Left lobe of liver (tissue), 2 donors: ENCODE data around the gene GNAS. TPM values are rescaled to one million over a fixed set of nuclear protein-coding genes. Genes with fewer than 3 reads are reported as not detected.
"Not testable (repeated sequence)": the region's sequence is repeated elsewhere in the genome, so short reads cannot be mapped to it uniquely, and the experiment has no call there.

Source experiments
- ATAC-seq: fragments of 200-7000 bp; cut with Tn5 transposase; one replicate; pipeline ENCODE4 v1.9.1; 2020; ENCODE audit warnings: mild to moderate bottlenecking, moderate library complexity
- DNase-seq: peaks from one replicate; pipeline ENCODE4 v3.0.0-alpha.2; 2020; ENCODE audit warnings: low spot score
- total RNA-seq: library from RNA; stranded (reverse); gene quantifications from one replicate; pipeline ENCODE4 v1.2.1, GENCODE V29; 2021
- donor health status: DM: no; HTN: no; CAD: no; lungs with moderate emphysema.
- donor health status: DM: no; HTN: yes; CAD: no.

Gene GNAS
- total RNA-seq, 1 donor from 2014 or later = 305 TPM

- no peak for DNase-seq
- no peak for ATAC-seq
Measured at GRCh38 chr20:58826271-58826670, 26.2 kb upstream of the GNAS start.

DNA sequence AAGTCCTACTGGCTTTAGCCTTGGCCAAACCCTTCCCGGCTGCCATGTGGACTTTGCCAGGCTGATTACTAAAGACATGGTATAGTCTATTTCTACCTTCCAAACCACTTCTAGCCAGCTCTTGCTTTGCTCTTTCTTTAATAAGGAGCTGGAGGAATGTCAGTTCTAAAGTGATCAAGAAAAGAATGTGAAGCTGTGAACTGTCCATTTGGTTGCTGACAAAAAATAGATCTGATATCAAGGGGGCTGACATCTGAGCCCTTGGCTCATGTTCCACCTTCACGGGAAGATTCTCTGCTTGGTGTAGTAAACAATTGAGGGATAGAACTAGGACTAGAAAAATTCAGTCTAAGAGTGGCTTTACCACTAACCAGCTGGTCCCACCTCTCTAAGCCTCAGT lies 24.4 kb upstream of the GNAS start:
- DNase-seq = no peak
- ATAC-seq = no peak

- not testable (repeated sequence) for ATAC-seq, DNase-seq
Measured at GRCh38 chr20:58828804-58829203, 23.7 kb upstream of the GNAS start.

DNA sequence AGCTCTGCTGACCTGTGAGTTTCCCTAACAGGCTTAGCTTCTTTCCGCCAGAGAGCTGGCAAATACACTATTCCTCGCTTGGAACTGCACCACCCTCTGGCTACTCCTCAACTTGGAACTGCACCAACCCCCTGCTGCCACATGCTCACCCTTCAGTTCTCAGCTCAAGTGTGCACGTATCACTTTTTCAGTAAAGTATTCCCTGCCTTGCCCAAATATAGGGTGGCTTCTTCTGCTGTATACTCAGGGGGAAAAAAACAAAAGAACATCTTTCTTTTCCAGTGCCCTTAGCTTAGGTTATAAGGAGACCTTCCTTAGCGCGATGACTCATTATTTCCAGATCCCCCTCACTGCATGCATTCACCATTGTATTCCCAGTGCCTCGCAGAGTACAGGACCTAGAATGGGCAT lies 23.0 kb upstream of the GNAS start:
- peak; percentile 47 for ATAC-seq
- DNase-seq = no peak

- ATAC-seq (no peak), DNase-seq (no peak)
Measured at GRCh38 chr20:58832457-58832856, 20.1 kb upstream of the GNAS start.

DNA sequence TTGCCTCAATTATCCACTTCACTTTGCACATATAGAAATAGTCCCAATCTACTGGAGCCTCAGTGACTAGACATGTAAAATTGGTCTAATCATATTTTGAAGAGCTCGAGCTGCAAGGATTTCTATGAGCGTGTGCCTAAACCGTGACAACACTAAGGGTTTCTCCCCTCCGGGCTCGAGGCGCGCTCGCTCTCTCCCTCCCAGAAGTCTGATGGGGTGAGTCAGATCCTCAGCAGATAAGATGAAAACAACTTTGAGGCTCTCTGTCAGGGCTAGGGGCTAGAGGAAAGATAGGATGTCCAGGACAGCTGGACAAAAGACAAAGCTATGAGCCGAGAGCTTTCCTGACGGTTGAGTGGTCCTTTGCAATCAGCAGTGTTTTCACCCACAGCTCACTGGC lies 18.6 kb upstream of the GNAS start:
- no peak for DNase-seq
- ATAC-seq = no peak

- no peak for ATAC-seq
- DNase-seq = no peak
Measured at GRCh38 chr20:58835231-58835630, 17.3 kb upstream of the GNAS start.

GRCh38 chr20:58836616-58837204 lies 15.8 kb upstream of the GNAS start:
- ATAC-seq (no peak), DNase-seq (no peak)

DNA sequence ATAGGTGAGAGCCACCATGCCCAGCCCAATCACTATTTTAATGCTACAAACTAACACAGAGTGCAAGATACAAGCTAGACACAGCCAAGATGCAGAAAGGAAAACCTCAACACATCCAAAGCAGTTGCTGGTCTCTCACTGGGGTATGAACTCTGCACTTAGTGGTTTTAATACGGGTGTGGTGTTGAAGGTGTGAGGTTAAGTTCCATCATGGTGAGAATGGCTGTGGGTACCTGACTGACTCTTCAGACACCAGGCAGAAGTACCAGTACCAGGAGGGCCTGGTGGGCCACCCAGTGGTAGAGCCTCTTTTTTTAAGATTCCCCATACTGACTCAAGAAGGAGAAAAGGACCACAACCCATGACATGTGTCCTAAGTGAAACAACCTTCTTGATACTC lies 14.8 kb upstream of the GNAS start:
- ATAC-seq (no peak), DNase-seq (no peak)

DNA sequence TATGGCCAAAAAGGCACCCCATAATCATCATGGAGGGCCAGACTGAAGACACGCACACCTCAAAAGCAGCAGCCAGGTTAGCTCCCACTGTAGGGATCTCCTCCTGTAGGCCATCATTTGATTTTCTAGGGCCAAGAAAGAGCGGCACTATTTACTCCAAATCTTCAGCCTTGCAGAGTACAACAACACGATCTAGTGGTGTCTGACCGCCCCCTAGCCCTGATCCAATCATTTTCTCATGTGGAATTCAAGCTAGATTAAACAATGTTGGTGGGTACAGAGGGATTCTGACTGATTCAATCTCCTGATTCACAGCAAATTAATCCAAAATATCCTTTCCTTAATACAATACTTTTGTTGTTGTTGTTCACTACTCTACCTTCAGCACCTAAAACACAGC lies 14.3 kb upstream of the GNAS start:
- no peak for ATAC-seq
- DNase-seq = no peak

DNA sequence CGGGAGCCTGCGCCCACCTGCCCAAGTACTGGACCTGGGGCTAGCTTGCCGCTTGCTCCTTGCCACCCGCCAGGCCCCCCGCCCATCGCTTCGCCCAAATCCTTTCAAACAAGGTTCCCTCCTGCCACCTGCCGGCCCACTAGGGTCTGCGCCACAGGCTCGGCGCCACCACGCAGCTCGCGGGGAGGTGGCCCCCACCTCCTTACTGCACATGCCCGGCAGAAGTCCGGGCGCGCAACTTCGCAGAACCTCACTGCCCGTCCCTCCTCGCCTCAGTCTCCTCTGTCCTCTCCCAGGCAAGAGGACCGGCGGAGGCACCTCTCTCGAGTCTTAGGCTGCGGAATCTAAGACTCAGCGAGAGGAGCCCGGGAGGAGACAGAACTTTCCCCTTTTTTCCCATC lies 13.0 kb upstream of the GNAS start:
- no peak for DNase-seq
- peak; percentile 62 for ATAC-seq

GRCh38 chr20:58839991-58840747 lies 12.3 kb upstream of the GNAS start:
- DNase-seq (no peak), ATAC-seq (no peak)

DNA sequence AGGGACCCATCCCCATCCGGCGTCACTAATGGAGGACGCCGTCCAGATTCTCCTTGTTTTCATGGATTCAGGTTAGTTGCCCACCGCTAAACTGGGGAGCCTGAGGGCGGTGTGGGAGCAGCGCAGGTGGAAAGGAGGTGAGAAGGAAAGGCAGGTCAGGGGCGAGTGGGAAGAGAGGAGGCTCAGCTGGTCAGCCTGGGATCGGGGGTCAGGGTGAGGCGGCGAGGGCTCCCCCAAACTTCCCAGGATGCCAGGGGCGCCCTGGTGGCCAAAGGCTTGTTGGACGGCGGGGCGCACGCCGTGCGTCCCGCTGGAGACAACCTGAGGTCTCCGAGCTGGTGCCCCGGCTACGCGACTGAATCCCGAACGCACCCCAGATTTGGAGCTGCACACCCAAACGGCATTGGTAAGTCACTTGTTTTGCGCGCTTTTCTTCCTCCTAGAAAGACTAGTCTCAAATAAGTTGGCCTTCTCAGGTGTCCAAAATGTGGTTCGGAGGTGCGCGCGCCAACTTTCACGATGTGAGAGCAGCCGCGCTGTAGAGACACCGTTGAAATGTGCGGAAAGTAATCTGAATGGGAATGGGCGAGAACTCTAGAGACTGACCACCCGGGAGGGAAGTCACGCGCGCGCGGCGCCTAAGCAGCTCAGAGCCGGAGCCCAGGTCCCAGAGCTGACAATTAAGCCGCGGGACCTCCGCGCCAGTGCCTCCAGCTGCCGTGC lies 11.5 kb upstream of the GNAS start:
- ATAC-seq (no peak), DNase-seq (no peak)

DNA sequence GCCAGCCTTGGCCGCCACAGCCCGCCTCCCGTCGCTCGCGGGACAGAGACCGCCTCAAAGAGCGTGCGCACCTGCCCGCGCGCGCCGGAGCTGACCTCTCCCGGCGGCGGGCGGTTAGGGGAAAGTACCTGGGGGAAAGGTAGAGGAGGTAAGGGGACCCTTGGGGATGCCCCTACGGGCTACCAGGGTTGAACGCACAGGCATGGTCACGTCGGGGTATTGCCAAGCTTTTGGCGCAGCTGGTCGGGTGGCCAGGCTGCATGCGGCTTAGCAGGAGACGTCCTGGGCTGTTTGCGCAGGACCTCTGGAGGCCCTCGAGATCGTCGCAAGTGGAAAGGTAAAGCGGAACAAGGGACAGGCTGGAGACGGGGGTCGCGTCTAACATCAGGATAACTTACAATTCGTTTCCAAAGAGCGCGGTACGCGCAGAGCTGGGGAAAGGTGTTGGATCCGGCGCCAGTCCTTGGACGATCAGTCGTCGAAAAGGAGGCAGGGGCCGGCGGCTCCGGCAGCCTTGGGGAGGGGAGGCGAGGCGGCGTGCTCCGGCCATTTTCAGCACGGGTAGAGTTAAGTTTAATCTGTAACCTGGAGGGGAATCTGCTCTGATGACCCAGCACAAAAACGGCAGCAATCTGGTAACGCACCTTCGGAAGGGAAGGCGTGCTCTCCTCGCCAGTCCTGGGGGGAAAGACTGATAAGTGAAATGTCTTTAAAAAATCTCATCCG lies 10.8 kb upstream of the GNAS start:
- no peak for DNase-seq
- ATAC-seq = no peak

DNA sequence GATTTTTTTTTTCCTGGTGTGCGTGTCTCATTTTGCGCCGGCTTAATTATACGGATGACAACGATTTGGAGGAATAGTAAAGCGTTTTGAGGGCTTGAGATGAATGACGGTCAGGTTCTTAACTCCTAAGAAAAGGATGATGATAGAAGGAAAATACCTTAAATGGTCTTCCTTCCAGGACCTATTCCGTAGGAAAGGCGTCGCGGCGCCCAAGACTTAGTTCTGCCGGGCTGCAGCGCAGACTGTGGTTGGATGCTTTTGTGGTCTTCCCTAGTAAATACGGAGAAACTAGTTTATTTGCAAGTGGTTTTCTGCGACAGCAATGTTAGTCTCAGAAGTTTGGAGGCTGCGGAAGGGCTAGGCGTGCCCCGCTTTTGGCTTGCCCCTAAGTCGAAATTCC lies 10.2 kb upstream of the GNAS start:
- DNase-seq (no peak), ATAC-seq (no peak)

DNA sequence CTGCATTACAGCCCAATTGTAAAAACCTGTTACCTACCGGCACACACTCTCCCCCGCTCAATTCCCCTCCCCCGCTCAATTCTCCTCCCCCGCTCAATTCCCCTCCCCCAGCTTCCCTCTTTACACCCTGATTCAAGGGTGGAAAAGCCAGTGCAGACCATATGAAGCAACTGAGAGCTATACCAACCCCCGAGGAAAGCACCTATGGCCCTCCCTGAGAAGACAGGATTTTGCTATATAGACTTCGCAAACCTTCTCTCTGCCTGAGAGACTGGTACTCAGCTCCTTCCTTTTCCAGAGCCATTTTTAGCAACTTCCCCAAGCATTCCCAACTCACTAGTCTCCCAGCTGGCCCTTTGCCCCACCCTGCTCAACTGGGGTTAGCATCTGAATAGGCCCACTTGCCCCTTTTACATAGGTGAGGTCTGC lies 9.4 kb upstream of the GNAS start:
- ATAC-seq (no peak), DNase-seq (no peak)

DNA sequence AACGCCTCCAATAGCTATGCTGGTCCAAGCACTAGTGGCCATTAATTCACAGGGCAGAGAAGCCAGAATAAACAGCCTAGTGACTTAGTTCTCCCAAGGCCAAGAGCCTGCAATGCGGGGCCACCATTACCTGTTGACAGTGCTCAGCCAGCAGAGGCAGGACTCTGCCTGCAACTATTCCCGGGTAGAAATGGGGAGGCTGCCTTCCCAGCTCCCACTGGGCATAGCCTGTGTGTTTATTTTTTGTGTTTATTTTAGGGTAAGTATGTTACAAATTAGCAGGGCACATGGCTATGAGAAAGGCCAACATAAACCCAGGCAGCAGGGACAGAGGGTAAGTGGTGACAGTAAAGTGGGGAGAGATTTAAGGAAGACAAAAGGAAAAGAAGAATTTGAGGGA lies 6.8 kb upstream of the GNAS start:
- no peak for DNase-seq
- ATAC-seq = no peak

GRCh38 chr20:58847463-58847862 lies 5.1 kb upstream of the GNAS start:
- DNase-seq (no peak), ATAC-seq (no peak)

DNA sequence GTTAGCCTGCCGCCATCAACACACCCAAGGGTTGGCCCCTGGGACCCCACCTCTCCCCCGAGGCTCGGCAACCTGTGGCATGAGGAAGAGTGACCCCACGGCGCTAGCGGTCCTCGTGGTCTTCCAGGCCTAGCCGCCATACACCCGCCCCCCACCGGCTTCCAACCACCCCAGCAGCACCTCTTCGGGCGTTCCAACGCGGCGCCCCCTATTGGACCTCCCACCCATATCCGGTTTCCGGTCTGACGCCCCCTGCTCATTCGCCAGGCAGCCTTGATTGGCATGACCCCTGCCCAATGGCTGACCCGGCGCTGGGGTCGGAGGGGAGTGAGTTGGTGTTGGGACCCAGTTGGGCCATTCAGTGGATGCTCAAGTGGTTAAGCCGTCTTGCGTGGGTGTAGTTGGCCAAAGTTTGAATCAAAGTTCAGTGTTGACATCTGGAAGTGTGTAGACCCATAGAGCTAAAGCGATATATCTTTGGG lies 1.8 kb upstream of the GNAS start, which contains the start of gene GNAS-AS1:
GNAS-AS1 (minus strand) TSS at position 210 of the 482 bp plus-strand sequence.
- DNase-seq = no peak
- ATAC-seq = no peak

DNA sequence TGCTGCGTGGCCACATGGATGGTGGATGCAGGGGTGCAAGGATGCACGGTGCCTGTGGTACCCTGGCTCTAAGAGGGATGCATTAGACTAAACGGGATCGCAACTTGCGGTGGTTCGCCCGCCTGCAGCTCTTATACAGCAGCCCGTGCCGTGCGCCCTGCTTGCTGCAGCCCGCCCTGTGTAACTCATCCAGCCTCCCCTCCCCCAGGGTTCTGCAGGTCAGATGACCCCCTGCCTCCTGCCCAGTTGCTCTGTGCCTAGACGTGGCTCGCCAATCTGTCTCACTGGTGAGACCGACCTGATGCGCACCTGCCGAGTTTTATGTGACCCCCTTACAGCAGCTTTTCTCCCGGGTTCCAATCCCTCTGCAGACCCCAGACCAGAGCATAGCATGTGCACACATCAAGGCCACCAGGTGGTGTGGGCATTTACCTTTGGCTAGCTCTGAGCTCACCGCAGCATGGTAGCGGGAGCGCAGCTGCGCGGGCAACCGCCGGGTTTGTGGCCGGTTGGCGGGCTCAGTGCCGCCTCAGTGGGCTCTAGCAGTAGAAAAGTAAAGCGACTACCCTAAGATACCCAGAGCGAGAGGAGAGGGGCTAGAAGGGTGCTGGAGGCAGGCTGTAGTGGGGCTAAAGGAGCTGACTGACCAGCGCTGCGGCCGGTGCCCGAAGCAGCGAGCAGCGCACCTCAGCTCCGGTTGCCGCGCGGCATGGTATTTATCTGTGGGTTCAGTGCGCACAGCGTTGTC lies 1.1 kb upstream of the GNAS start:
- DNase-seq = no peak
- no peak for ATAC-seq
